ENCODE results near the gene SMPX.

GRCh38 chrX:21700275-21700674, 57.6 kb downstream of the SMPX start:
- no peak for TF ChIP-seq CTCF (IDR thresholded peaks at IDR 0.05; ENCODE audit: low read depth, low read length, poor library complexity, severe bottlenecking)
- no peak for TF ChIP-seq EZH2phosphoT487 (IDR thresholded peaks at IDR 0.05; ENCODE audit: borderline replicate concordance, low read length)
